ENCODE results near the gene RNU6-9. TPM values are rescaled to one million over a fixed set of nuclear protein-coding genes. Genes with fewer than 3 reads are reported as not detected.

RNU6-9 gene
- total RNA-seq, 1 experiment from 2014 or later = not detected

GRCh38 chr19:931860-932647 is 38.8 kb downstream of the RNU6-9 start:
- Mint-ChIP-seq H3K4me3 (no peak overlapping the region), H3K27me3 (ENCODE audit: low read depth) (no peaks in the 10 kb centered on the region), H3K27ac (no peak overlapping the region; the same call in 1 of the 2 replicates), H3K9me3 (no peaks in the 10 kb centered on the region), H3K4me1 (peaks cover 16% of the 10 kb centered on the region), H3K36me3 (peaks cover 11% of the 10 kb centered on the region)
- ChIA-PET POLR2A (interaction anchor here (0.6 to 0.7 kb wide), 2 partner anchors 191 to 256 kb away, joined by 3 read pairs; no protein-coding TSS in a partner anchor), CTCF (interaction anchor here (0.9 to 3.4 kb wide), 4 partner anchors 10 to 52 kb away, joined by 3 to 13 read pairs (median 5); no protein-coding TSS in a partner anchor)
- TF ChIP-seq, protein P1, sequence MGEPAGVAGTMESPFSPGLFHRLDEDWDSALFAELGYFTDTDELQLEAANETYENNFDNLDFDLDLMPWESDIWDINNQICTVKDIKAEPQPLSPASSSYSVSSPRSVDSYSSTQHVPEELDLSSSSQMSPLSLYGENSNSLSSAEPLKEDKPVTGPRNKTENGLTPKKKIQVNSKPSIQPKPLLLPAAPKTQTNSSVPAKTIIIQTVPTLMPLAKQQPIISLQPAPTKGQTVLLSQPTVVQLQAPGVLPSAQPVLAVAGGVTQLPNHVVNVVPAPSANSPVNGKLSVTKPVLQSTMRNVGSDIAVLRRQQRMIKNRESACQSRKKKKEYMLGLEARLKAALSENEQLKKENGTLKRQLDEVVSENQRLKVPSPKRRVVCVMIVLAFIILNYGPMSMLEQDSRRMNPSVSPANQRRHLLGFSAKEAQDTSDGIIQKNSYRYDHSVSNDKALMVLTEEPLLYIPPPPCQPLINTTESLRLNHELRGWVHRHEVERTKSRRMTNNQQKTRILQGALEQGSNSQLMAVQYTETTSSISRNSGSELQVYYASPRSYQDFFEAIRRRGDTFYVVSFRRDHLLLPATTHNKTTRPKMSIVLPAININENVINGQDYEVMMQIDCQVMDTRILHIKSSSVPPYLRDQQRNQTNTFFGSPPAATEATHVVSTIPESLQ (CRISPR knock-in tag; IDR thresholded peaks at IDR 0.05) = no peak
- TF ChIP-seq ELF4 (CRISPR knock-in tag; IDR thresholded peaks at IDR 0.05; ENCODE audit: low read depth) = no peak
- TF ChIP-seq, protein P2, sequence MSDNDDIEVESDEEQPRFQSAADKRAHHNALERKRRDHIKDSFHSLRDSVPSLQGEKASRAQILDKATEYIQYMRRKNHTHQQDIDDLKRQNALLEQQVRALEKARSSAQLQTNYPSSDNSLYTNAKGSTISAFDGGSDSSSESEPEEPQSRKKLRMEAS (CRISPR knock-in tag; IDR thresholded peaks at IDR 0.05) = no peak
- TF ChIP-seq ZNF121 (CRISPR knock-in tag; IDR thresholded peaks at IDR 0.05) = 0 out of 2 replicates have a peak, but pooled peaks have one; percentile 53
- no peak for TF ChIP-seq TEAD1 (CRISPR knock-in tag; IDR thresholded peaks at IDR 0.05)
- TF ChIP-seq ZNF416 (CRISPR knock-in tag; IDR thresholded peaks at IDR 0.05) = no peak
- TF ChIP-seq AFF4 (CRISPR knock-in tag; IDR thresholded peaks at IDR 0.05; ENCODE audit: borderline replicate concordance) = no peak
- TF ChIP-seq, protein P3, sequence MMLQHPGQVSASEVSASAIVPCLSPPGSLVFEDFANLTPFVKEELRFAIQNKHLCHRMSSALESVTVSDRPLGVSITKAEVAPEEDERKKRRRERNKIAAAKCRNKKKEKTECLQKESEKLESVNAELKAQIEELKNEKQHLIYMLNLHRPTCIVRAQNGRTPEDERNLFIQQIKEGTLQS (CRISPR knock-in tag; conservative IDR thresholded peaks at IDR 0.05) = no peak
- no peak for TF ChIP-seq ZNF232 (CRISPR knock-in tag; IDR thresholded peaks at IDR 0.05)
- no peak for TF ChIP-seq HMGA2 (CRISPR knock-in tag; IDR thresholded peaks at IDR 0.05)
- no peak for TF ChIP-seq USF1 (CRISPR knock-in tag; IDR thresholded peaks at IDR 0.05)
- TF ChIP-seq CDX4 (CRISPR knock-in tag; IDR thresholded peaks at IDR 0.05; ENCODE audit: borderline replicate concordance) = no peak
- TF ChIP-seq KAT7 (CRISPR knock-in tag; IDR thresholded peaks at IDR 0.05; ENCODE audit: borderline replicate concordance) = no peak
- TF ChIP-seq JUN (CRISPR knock-in tag; IDR thresholded peaks at IDR 0.05) = no peak
- TF ChIP-seq ZNF263 (CRISPR knock-in tag; IDR thresholded peaks at IDR 0.05; ENCODE audit: low read depth) = peak; percentile 74
- TF ChIP-seq, protein P4, sequence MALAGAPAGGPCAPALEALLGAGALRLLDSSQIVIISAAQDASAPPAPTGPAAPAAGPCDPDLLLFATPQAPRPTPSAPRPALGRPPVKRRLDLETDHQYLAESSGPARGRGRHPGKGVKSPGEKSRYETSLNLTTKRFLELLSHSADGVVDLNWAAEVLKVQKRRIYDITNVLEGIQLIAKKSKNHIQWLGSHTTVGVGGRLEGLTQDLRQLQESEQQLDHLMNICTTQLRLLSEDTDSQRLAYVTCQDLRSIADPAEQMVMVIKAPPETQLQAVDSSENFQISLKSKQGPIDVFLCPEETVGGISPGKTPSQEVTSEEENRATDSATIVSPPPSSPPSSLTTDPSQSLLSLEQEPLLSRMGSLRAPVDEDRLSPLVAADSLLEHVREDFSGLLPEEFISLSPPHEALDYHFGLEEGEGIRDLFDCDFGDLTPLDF (CRISPR knock-in tag; IDR thresholded peaks at IDR 0.05) = no peak
- ATAC-seq = no peak
- no peak for DNase-seq (ENCODE audit: low spot score)

Data from WTC11 (cell line).